ENCODE measurements around the gene CHRDL2.
A peak's percentile ranks its signal among the peaks of the same experiment; 100 is the strongest.

Gene CHRDL2

GRCh38 chr11:74748211-74749126 is 17.2 kb upstream of the CHRDL2 start, which contains the start of gene RNF169:
TSS of gene RNF169 (plus strand) at chr11:74748849. CDS start at chr11:74748881, 32 bp downstream.
- DNase-seq: peak; percentile 77 to 80

DNA sequence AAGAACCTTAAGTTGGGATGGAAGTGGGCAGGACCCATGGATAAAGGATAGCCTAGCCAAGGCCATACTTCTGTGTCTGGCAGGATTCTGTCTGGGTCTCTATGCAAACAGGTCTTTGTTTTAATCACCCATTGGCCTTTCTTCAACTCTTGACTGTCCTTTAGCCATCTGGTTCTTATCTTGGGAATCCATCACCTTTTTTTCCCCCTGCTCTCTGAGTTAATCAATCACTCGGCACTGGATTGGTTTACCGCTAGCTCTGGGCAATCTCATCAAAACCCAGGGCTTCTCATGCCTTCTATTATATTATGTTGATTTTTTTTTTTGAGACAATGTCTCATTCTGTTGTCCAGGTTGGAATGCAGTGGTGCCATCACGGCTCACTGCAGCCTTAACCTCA is 15.6 kb upstream of the CHRDL2 start:
- DNase-seq: no peak

- DNase-seq: no peak
Observed at GRCh38 chr11:74744277-74744676, 13.1 kb upstream of the CHRDL2 start.

GRCh38 chr11:74743640-74744039 is 12.4 kb upstream of the CHRDL2 start:
- DNase-seq: no peak

GRCh38 chr11:74742070-74742469 is 10.8 kb upstream of the CHRDL2 start:
- DNase-seq: no peak

DNA sequence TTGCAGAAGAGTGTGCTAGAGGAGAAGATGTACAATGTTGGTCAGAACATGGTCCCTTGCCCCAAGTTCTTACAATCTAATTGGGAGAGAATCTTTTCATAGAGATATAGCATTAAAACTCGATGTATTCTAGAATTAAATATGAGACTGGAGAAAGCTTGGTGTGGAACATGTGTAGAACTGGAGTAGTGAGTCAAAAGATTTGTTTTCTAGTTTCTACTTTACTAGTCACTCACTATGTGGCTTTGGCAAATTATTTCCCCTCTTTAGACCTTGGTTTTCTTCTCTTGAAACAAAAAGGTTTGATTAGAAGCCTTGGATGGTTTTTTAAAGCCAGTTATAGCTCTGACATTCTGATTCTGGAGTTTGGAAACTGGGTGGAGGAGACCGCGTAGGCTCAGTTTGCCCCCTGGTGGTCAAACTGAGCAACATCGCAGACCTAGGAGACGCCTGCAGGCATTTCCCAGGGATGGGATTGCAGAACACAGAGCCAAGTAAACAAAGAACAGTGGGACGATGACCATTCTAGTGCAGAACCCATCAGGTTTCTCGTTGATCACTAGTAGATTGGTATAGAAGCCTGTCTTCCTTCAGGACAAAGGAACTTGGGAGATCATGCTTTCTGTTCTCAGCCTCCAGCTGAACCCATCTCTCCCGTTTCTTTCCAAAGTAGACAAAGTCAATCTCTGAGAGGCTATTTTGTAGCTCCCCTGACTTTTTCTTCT is 8.5 kb upstream of the CHRDL2 start:
- DNase-seq: peak; percentile 25 to 34

DNA sequence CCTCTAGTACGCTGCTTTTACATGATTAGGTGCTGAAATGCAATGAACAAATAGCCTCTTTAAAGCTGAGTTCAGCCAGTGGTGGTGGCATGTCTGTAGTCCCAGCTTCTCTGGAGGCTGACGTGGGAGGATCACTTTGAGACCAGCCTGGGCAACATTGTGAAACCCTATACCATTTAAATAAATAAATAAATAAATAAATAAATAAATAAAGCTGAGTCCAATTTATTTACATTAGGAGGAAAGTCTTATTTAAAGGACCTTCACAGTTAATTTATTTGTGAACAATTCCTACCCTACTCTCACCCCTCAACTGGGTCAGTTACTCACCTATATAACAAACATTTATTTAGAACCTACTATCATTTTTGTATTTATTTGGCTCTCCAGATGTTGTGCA is 4.8 kb upstream of the CHRDL2 start:
- DNase-seq: no peak

- DNase-seq: no peak
Observed at GRCh38 chr11:74735365-74735928, 4.2 kb upstream of the CHRDL2 start.

DNA sequence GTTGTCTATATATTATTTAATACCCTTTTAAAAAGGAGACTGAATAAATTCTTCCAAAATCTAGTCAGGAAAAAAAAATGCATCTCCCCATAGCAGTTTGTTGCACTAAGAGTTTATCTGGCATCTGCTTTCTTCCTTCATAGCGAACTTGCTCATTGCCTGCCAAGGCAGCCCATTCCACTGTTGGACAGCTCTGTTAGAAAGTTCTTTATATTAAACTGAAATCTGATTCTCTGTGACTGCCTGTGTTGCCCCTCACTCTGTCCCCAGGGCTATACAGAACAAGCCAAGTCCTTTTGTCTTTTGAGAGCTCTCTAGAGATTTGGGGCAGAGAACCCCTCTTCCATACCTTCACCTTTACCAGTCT is 3.3 kb upstream of the CHRDL2 start:
- no peak for DNase-seq

DNA sequence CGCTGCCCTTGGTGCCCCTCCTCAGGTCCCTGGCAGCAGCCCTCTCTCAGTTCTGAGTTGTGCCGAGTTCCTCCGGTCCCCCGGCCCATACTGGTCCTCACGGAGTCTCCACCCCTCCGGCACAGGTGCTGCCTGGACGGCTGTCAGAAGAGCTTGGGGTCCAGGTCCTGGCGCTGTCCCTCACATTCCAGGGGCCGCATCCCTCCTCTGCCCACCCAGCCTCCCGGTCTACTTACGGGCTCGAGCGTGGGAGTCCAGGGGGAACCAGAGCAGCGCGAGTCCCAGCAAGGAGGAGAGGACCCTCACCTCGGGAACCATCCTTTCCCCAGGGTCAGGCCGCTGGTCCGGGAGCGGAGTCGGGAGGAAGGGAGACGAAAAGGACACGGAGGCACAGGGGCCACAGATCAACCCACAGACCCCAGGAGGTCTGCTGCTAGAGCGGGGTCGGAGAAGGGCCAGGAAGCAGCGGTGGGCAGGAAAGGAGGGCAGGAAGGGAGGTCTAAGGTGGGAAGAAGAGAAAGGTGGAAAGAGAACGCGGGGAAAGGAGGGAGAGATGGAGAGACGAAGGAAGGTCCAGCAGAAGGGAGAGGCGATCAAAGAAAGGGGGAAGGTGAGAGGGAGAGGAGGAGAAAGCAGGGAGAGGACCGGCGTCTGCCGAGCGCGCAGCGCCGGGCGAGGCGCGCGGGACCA is 510 bp downstream of the CHRDL2 start:
- no peak for DNase-seq

DNA sequence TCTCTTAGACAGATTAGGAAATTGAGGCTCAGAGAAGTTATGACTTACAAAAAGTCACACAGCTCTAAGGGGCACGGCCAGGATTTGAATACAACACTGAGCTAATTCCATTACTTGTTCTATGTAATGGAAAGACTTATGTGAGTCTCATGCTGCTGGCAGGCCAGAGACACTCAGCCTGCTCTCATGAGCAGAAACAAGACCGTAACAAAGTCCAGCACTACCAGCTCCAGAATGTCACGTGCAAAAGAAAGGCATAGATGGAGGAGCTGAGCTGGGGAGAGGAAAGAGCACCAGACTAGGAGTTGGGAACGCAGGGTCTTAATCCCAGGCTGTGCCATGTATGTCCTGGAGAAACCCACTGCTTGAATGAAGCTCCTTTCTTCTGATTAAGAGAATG is 1.8 kb downstream of the CHRDL2 start:
- no peak for DNase-seq

DNA sequence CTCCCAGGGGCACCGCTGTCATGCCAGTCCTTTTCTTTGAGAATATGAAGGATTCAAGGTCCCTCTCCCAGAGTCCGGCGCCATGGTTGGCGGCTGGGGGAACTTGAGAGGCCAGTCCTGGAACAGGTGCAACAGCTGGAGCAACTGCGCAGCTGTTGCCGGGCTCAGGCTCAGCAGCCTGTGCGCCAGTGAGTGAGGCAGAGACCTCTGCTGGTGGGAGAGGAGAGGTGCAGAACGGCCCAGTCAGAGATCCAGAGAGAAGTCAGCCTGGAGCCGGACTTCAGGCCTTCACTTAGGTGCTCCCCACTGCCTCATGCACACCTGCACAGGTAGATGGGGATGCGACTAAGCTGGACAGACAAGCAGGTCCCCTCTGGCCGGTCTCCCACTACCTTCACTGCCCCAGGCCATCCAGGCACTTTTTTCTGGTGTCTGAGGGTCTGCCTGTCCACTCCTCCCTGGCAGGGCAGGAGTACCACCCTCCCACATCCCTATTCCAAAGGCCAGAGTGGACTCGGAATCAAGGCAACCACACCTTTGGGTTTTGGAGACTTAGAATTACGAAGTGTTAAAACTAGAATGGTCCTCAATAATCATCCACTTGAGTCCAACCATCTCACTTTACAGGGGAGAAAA is 4.6 kb downstream of the CHRDL2 start:
- DNase-seq: peak; percentile 44 to 52

- no peak for DNase-seq
Observed at GRCh38 chr11:74725701-74726100, 5.5 kb downstream of the CHRDL2 start.

GRCh38 chr11:74723511-74723910 is 7.7 kb downstream of the CHRDL2 start:
- no peak for DNase-seq

GRCh38 chr11:74721479-74721835 is 9.8 kb downstream of the CHRDL2 start:
- DNase-seq: no peak

DNA sequence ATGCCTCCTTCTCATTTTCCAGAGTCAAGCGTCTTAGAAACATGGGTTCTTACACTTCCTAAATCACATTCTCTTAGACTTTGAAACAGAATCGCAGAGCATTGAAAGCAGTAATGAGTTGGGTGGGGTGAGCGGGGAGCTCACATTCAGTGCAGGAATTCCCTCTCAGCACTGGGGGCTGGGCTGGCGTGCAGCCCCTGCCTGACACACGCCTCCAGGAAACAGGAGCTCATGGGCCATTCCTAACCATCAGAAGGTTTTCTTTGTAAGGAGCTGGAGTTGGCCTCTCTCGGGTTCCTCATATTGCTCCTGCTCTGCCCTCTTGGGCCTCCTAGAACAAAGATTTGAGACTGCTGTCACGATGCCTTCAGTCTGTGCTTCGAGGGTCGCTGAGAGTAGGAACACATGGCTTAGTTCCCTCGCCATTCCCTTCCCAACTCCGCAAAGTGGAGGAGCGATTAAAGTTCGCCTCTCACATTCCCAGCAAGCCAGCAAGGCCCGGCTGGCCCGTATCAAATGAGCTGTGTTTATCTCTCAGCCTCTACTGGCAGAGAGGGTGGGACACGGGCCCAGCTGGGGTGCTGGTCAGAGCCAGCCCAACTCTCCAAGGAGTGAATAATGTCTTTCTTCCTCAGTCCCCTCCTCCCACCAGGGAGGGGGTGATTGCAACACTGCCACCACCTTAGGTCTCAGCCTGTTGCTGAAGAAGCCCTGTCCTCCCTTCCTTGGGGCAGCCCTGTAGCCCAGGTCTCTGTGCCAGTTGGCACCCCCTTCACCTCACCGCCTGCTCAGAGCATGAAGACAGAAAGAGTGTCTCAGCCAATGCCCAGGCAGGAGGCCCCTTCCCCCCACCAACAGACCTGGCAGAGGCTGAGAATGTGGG is 10.4 kb downstream of the CHRDL2 start:
- DNase-seq: no peak

- no peak for DNase-seq
Observed at GRCh38 chr11:74719011-74719410, 12.2 kb downstream of the CHRDL2 start.

- no peak for DNase-seq
Observed at GRCh38 chr11:74717221-74717969, 13.8 kb downstream of the CHRDL2 start.

GRCh38 chr11:74714904-74715303 is 16.3 kb downstream of the CHRDL2 start:
- DNase-seq: no peak

- no peak for DNase-seq
Observed at GRCh38 chr11:74713686-74714085, 17.5 kb downstream of the CHRDL2 start.
